Skeletal muscle satellite cell (primary cell): Measurements from ENCODE around the gene UBE4B.
A peak's percentile ranks its signal among the peaks of the same experiment; 100 is the strongest.
"Not testable (repeated sequence)": the region's sequence is repeated elsewhere in the genome, so short reads cannot be mapped to it uniquely, and the experiment has no call there.

Experiments
- H3K27me3 ChIP-seq: 2 replicates; pipeline ENCODE4 v1.7.0; 2013; ENCODE audit warnings: low read length; ENCODE audit not compliant: control insufficient read depth, insufficient read depth
- H3K36me3 ChIP-seq: 2 replicates; pipeline ENCODE4 v1.7.0; 2013; ENCODE audit warnings: mild to moderate bottlenecking, control low read depth, low read length; ENCODE audit not compliant: insufficient read depth
- H3K4me1 ChIP-seq: 2 replicates; pipeline ENCODE4 v1.7.0; 2013; ENCODE audit warnings: low read length; ENCODE audit not compliant: control insufficient read depth, insufficient read depth
- H3K4me2 ChIP-seq: 2 replicates; pipeline ENCODE4 v1.7.0; 2013; ENCODE audit warnings: mild to moderate bottlenecking, low read length
- H3K4me3 ChIP-seq: 2 replicates; pipeline ENCODE4 v1.7.0; 2013; ENCODE audit warnings: low read length
- H3K9ac ChIP-seq: 2 replicates; pipeline ENCODE4 v1.7.0; 2013; ENCODE audit warnings: mild to moderate bottlenecking, low read depth, low read length, moderate library complexity
- H3K9me3 ChIP-seq: replicated peaks from 2 replicates; pipeline ENCODE4 v1.7.0; 2013; ENCODE audit warnings: mild to moderate bottlenecking, control low read depth, low read length

Gene UBE4B

DNA sequence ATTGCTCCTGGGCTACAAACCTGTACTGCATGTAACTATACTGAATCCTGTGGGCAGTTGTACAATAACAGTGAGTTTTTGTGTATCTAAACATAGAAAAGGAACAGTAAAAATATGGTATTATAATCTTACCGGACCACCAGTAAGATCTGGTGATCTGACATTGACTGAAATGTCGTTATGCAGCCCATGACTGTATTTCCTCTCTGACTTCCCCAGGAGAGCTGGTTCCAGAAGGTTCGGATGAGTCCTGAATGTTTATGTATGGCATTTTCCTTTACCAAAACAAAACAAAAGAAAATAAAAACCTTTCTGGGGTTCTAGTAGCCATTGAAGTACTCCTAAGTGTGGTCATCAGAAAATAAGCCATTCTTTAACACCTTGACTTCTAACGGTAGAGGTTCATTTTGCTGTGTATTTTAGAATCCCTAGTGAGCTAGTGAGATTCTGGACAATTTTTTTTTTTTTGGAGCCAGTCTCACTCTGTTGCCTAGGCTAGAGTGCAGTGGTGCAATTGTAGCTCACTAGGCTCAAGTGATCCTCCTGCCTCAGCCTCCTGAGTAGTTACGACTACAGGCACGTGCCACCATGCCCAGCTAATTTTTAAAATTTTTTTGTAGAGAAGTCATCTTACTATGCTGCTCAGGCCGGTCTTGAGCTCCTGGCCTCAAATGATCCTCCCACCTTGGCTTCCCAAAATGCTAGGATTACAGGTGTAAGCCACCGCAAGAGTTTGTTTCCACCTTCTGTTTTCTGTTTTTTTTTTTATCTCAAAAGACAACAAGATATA lies 27.7 kb downstream of the UBE4B start:
- Histone ChIP-seq H3K4me1 (peaks cover 32% of the 10 kb centered on the region), H3K9ac (no peak overlapping the region), H3K4me2 (no peak overlapping the region)

GRCh38 chr1:10061276-10061675 lies 28.5 kb downstream of the UBE4B start:
- Histone ChIP-seq H3K9me3 (no peaks in the 10 kb centered on the region), H3K4me1 (peaks cover 31% of the 10 kb centered on the region), H3K9ac (no peak overlapping the region), H3K4me3 (no peak overlapping the region), H3K36me3 (no peaks in the 10 kb centered on the region), H3K27me3 (no peaks in the 10 kb centered on the region), H3K4me2 (no peak overlapping the region)

More for the DNA sequence above, 27.7 kb downstream of the UBE4B start:
- Histone ChIP-seq H3K4me3 (no peak overlapping the region), H3K36me3 (no peaks in the 10 kb centered on the region), H3K9me3 (no peaks in the 10 kb centered on the region), H3K27me3 (no peaks in the 10 kb centered on the region)

GRCh38 chr1:10063878-10064277 lies 31.1 kb downstream of the UBE4B start:
- Histone ChIP-seq H3K27me3 (no peaks in the 10 kb centered on the region), H3K9ac (no peak overlapping the region), H3K4me3 (no peak overlapping the region), H3K36me3 (no peaks in the 10 kb centered on the region), H3K4me1 (peaks cover 26% of the 10 kb centered on the region), H3K4me2 (no peak overlapping the region), H3K9me3 (no peaks in the 10 kb centered on the region)

DNA sequence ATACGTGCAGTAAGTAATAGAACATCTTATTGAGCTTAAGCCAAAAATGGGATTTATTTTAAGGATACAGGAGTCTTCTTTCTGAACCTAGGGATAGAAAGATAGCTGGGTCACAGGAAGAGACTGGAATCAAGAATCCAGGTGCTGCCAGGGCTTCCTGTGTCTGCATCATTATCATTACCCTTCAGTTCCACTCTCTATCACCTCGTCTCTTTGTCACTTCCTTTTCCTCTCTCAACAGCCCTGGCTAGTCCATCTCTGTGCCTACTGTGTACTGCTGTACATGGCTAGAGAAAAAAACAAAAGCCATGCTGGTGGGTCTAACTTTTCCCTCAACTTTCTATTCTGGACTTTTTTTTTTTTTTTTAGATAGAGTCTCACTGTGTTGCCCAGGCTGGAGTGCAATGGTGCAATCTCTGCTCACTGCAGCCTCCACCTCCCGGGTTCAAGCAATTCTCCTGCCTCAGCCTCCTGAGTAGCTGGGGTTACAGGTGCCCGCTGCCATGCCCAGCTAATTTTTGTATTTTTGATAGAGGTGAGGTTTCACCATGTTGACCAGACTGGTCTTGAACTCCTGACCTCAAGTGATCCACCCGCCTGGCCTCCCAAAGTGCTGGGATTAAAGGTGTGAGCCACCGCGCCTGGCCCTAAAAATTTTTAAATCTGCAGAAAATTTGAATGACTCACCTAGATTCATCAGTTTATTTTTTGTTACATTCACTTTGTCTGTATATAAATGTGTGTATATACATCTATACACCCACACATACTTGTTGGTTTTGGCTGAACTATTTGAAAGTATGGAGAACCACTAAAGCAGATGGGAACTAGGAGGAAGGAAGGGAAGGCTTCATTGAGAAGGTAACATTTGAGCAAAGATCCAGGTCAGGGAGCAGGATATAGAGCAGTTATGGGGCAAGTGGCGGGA lies 31.9 kb downstream of the UBE4B start:
- Histone ChIP-seq H3K4me1 (peaks cover 26% of the 10 kb centered on the region), H3K9ac (no peak overlapping the region), H3K4me2 (no peak overlapping the region), H3K27me3 (no peaks in the 10 kb centered on the region), H3K9me3 (no peaks in the 10 kb centered on the region), H3K4me3 (no peak overlapping the region), H3K36me3 (no peaks in the 10 kb centered on the region)

DNA sequence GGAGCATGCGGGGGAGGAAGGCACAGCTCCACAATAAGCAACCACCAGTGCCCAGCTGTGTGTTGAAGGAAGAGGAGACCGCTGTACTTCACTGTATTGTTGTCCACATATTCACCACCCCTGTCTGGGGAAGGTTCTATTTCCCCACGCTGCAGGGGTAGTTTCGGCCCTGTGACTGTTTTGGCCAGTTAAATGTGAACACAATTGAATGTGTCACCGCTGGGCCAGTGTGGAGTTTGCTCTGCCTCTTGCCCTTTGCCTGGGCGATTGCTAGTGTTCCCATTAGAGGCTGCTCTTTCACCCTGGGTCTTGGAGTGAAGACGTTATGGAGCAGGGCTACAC lies 32.6 kb downstream of the UBE4B start:
- Histone ChIP-seq H3K4me2 (no peak overlapping the region), H3K9ac (no peak overlapping the region), H3K27me3 (no peaks in the 10 kb centered on the region), H3K4me1 (peaks cover 26% of the 10 kb centered on the region), H3K4me3 (no peak overlapping the region), H3K9me3 (no peaks in the 10 kb centered on the region), H3K36me3 (no peaks in the 10 kb centered on the region)

- H3K27me3 ChIP-seq = no peaks in the 10 kb centered on the region
- peaks cover 26% of the 10 kb centered on the region for H3K4me1 ChIP-seq
- no peak overlapping the region for H3K4me3 ChIP-seq
- no peak overlapping the region for H3K9ac ChIP-seq
- H3K4me2 ChIP-seq = no peak overlapping the region
- H3K9me3 ChIP-seq = no peaks in the 10 kb centered on the region
- no peaks in the 10 kb centered on the region for H3K36me3 ChIP-seq
Observed at GRCh38 chr1:10065760-10066159, 33.0 kb downstream of the UBE4B start.

- H3K27me3 ChIP-seq = no peaks in the 10 kb centered on the region
- H3K9ac ChIP-seq = no peak overlapping the region
- H3K4me2 ChIP-seq = no peak overlapping the region
- no peak overlapping the region for H3K4me3 ChIP-seq
- no peaks in the 10 kb centered on the region for H3K9me3 ChIP-seq
- H3K36me3 ChIP-seq = peaks cover 3% of the 10 kb centered on the region
- peaks cover 29% of the 10 kb centered on the region for H3K4me1 ChIP-seq
Observed at GRCh38 chr1:10068605-10069294, 36.0 kb downstream of the UBE4B start.

DNA sequence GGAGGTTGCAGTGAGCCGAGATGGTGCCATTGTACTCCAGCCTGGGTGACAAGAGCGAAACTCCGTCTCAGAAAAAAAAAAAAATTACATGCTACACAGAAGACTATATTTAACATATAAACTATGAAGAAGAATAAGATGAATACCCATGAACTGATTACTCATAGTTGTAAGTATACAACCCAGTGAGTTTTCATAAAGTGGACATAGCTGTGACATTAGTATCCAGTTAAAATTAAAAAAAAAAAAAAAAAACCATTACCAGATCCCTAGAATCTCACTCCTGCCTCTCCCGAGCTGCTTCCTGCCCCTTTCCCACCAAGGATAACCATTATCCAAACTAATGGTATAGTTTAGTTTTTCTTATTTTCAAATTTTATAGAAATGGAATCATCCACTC lies 37.4 kb downstream of the UBE4B start:
- Histone ChIP-seq H3K27me3 (no peaks in the 10 kb centered on the region), H3K4me1 (peaks cover 38% of the 10 kb centered on the region), H3K4me3 (no peak overlapping the region), H3K9me3 (no peaks in the 10 kb centered on the region), H3K36me3 (peaks cover 3% of the 10 kb centered on the region), H3K9ac (no peak overlapping the region), H3K4me2 (no peak overlapping the region)

DNA sequence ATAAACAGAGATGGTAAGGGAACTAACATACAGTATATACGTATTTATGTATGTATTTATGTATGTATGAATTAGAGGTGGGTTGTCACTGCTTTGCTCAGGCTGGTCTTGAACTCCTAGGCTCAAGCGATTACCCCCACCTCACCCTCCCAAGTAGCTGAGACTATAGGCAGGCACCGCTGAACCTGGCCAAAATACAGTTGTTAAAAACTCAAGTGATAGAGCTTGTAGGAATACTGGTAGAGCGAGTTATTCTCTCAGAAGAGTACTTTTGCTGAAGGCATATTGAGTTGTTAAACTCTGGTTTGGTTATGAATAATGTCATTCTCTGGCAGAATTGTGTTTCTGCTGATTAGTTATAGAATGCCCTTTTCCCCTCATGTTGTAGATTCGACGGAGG lies 38.9 kb downstream of the UBE4B start:
- H3K9me3 ChIP-seq = no peaks in the 10 kb centered on the region
- no peak overlapping the region for H3K4me3 ChIP-seq
- no peaks in the 10 kb centered on the region for H3K27me3 ChIP-seq
- H3K4me2 ChIP-seq = no peak overlapping the region
- H3K4me1 ChIP-seq = peaks cover 31% of the 10 kb centered on the region
- H3K36me3 ChIP-seq = peaks cover 3% of the 10 kb centered on the region
- no peak overlapping the region for H3K9ac ChIP-seq

DNA sequence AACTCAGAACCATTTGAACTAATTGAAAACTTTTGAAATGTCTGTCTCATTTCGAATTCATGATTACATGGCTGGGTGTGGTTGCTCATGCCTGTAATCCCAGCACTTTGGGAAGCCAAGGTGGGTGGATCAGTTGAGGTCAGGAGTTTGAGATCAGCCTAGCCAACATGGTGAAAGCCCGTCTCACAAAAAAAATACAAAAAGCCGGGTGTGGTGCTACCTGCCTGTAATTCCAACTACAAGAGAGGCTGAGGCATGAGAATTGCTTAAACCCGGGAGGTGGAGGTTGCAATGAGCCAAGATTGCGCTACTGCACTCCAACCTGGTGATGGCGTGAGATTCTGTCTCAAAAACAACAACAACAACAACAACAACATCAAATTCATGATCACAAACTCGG lies 40.6 kb downstream of the UBE4B start:
- H3K4me3 ChIP-seq, H3K27me3 ChIP-seq, H3K9ac ChIP-seq, H3K36me3 ChIP-seq, H3K4me2 ChIP-seq, H3K9me3 ChIP-seq: not testable (repeated sequence)
- peaks cover 21% of the 10 kb centered on the region for H3K4me1 ChIP-seq

DNA sequence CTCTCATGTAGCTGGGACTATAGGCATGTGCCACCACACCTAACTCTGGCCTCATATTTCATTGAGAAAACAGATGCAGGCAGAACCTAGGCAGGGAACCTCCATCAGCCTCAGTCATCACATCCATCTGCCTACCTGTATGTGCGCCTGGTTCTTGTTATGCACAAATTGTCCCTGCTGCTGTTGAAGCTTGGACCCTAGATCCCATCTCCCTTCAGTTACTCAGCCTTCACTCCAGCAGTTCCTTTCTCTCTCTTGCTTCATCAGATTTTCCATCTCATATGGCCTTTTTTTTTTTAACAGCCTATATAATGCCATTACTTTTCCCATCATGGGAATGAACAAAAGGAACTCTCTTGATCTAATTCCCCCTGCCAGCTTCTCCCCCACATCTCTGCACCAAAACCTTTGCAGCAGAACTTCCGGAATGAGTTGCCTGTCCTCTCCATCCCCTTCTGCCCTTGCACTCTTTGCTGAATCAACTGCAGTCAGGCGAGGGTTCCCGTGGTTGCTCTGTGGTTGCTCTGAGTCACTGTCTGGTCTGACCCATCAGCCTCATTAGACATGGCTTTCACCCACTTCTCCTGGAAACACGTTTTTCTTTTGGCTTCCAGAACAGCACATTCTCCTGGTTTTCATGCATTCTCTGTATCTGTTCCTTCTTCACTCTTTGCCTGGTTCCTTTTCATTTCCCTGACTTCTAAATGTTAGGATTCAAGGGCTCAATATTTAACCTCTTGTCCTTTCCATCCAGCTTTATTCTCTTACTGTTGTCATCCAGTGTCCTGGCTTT lies 41.5 kb downstream of the UBE4B start:
- H3K36me3 ChIP-seq = peaks cover 3% of the 10 kb centered on the region
- peaks cover 21% of the 10 kb centered on the region for H3K4me1 ChIP-seq
- no peaks in the 10 kb centered on the region for H3K27me3 ChIP-seq
- no peaks in the 10 kb centered on the region for H3K9me3 ChIP-seq
- peak overlapping the region; percentile 1 for H3K4me3 ChIP-seq
- H3K4me2 ChIP-seq = peak overlapping the region; percentile 52
- peak overlapping the region; percentile 9 for H3K9ac ChIP-seq
